BE2C (cell line): ENCODE data around the gene MRPL51.

Experiments
- DNase-seq: peaks from one replicate; pipeline ENCODE4 v3.0.0-alpha.2; 2020
- H3K27me3 ChIP-seq: fragments of 250-450 bp; sonication (Bioruptor Pico); 2 replicates; pipeline ENCODE4 v1.5.1; 2020; ENCODE audit warnings: mild to moderate bottlenecking
- H3K36me3 ChIP-seq: fragments of 250-450 bp; sonication (Bioruptor Pico); 2 replicates; pipeline ENCODE4 v1.5.1; 2020; ENCODE audit warnings: mild to moderate bottlenecking
- H3K4me1 ChIP-seq: fragments of 250-450 bp; sonication (Bioruptor Pico); 2 replicates; pipeline ENCODE4 v1.5.1; 2020
- H3K4me3 ChIP-seq: 2 replicates; pipeline ENCODE4 v1.5.1; 2011; ENCODE audit warnings: low read depth, low read length
- H3K9me3 ChIP-seq: fragments of 250-450 bp; sonication (Bioruptor Pico); 2 replicates; pipeline ENCODE4 v1.5.1; 2020
- TF ChIP-seq, protein P1 (sequence below): IDR thresholded peaks from 2 replicates; pipeline ENCODE4 v1.5.1; 2012; ENCODE audit warnings: mild to moderate bottlenecking, low read depth, low read length

The MRPL51 gene

DNA sequence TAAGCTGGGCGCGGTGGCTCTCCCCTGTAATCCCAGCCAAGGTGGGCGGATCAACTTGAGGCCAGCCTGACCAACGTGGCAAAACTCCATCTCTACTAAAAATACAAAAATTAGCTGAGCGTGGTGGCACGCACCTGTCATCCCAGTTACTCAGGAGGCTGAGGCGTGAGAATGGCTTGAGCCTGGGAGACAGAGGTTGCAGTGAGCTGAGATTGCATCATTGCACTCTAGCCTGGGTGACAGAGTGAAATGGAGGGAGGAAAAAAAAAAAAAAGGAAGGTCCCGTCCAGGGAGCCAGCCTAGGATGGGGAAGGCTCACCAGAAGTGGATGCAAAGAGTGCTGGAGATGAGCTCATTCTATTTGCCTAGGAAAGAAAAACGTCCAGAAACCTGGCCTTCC is 50.2 kb downstream of the MRPL51 start:
- no peaks in the 10 kb centered on the region for H3K9me3 ChIP-seq
- TF ChIP-seq, protein P1, sequence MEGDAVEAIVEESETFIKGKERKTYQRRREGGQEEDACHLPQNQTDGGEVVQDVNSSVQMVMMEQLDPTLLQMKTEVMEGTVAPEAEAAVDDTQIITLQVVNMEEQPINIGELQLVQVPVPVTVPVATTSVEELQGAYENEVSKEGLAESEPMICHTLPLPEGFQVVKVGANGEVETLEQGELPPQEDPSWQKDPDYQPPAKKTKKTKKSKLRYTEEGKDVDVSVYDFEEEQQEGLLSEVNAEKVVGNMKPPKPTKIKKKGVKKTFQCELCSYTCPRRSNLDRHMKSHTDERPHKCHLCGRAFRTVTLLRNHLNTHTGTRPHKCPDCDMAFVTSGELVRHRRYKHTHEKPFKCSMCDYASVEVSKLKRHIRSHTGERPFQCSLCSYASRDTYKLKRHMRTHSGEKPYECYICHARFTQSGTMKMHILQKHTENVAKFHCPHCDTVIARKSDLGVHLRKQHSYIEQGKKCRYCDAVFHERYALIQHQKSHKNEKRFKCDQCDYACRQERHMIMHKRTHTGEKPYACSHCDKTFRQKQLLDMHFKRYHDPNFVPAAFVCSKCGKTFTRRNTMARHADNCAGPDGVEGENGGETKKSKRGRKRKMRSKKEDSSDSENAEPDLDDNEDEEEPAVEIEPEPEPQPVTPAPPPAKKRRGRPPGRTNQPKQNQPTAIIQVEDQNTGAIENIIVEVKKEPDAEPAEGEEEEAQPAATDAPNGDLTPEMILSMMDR, result no peak
- no peaks in the 10 kb centered on the region; the same call in 1 of the 2 replicates for H3K36me3 ChIP-seq
- H3K27me3 ChIP-seq, result no peaks in the 10 kb centered on the region
- no peaks in the 10 kb centered on the region for H3K4me1 ChIP-seq
- H3K4me3 ChIP-seq, result no peak overlapping the region
- no peak for DNase-seq
